GM23338 (cell line): Measurements from ENCODE around the gene SMURF2. TPM values are rescaled to one million over a fixed set of nuclear protein-coding genes. Genes with fewer than 3 reads are reported as not detected.

Experiments
- ATAC-seq: fragments of 200-7000 bp; cut with Tn5 transposase; 3 replicates; pipeline ENCODE4 v1.9.1; 2020
- DNase-seq: peaks from one replicate; pipeline ENCODE4 v3.0.0-alpha.2; 2015; ENCODE audit warnings: low spot score
- H2AFZ ChIP-seq: fragments of 200-600 bp; sonication (generic); 2 replicates; pipeline ENCODE4 v1.8.0; 2016; ENCODE audit warnings: antibody characterized with exemption, mild to moderate bottlenecking, moderate library complexity
- H3F3A ChIP-seq: fragments of 200-600 bp; sonication (generic); replicated peaks from 2 replicates; pipeline ENCODE4 v1.8.0; 2017; ENCODE audit warnings: antibody characterized with exemption, mixed run types, low read depth
- H3K27ac ChIP-seq: fragments of 200-600 bp; sonication (generic); 2 replicates; pipeline ENCODE4 v1.6.1; 2016; ENCODE audit warnings: low read depth
- H3K27me3 ChIP-seq: fragments of 200-600 bp; sonication (generic); 2 replicates; pipeline ENCODE4 v1.8.0; 2016; ENCODE audit warnings: mild to moderate bottlenecking, mixed run types, moderate library complexity; ENCODE audit not compliant: insufficient read depth
- H3K36me3 ChIP-seq: fragments of 200-600 bp; sonication (generic); 2 replicates; pipeline ENCODE4 v1.8.0; 2016; ENCODE audit warnings: mild to moderate bottlenecking; ENCODE audit not compliant: insufficient read depth
- H3K4me1 ChIP-seq: fragments of 200-600 bp; sonication (generic); 2 replicates; pipeline ENCODE4 v1.8.0; 2016; ENCODE audit warnings: mild to moderate bottlenecking, moderate library complexity; ENCODE audit not compliant: insufficient read depth
- H3K4me2 ChIP-seq: fragments of 200-600 bp; sonication (generic); 2 replicates; pipeline ENCODE4 v1.7.1; 2017; ENCODE audit warnings: mixed run types
- H3K4me3 ChIP-seq: fragments of 200-600 bp; sonication (generic); 2 replicates; pipeline ENCODE4 v1.6.1; 2016; ENCODE audit warnings: mixed run types
- H3K79me2 ChIP-seq: fragments of 200-600 bp; sonication (generic); replicated peaks from 2 replicates; pipeline ENCODE4 v1.8.0; 2017; ENCODE audit warnings: mild to moderate bottlenecking; ENCODE audit not compliant: insufficient read depth
- H3K9me2 ChIP-seq: fragments of 200-600 bp; sonication (generic); 2 replicates; pipeline ENCODE4 v1.8.0; 2017; ENCODE audit not compliant: insufficient read depth
- H4K20me1 ChIP-seq: fragments of 200-600 bp; sonication (generic); replicated peaks from 2 replicates; pipeline ENCODE4 v1.8.0; 2017; ENCODE audit warnings: mild to moderate bottlenecking; ENCODE audit not compliant: insufficient read depth
- H3K27ac Mint-ChIP-seq: 2 replicates; pipeline ENCODE4 v1.8.0; 2020; ENCODE audit warnings: inconsistent platforms, mild to moderate bottlenecking, moderate library complexity, mixed read lengths
- H3K27me3 Mint-ChIP-seq: 3 replicates; pipeline ENCODE4 v1.8.0; 2022; ENCODE audit warnings: low read depth, mild to moderate bottlenecking, moderate library complexity, mixed read lengths, inconsistent platforms; ENCODE audit not compliant: insufficient read depth, poor library complexity
- H3K36me3 Mint-ChIP-seq: 3 replicates; pipeline ENCODE4 v1.8.0; 2021; ENCODE audit warnings: low read depth, mild to moderate bottlenecking, inconsistent platforms, moderate library complexity, mixed read lengths
- H3K4me1 Mint-ChIP-seq: 3 replicates; pipeline ENCODE4 v1.8.0; 2020; ENCODE audit warnings: mild to moderate bottlenecking, inconsistent platforms, mixed read lengths
- H3K4me3 Mint-ChIP-seq: 3 replicates; pipeline ENCODE4 v1.8.0; 2021; ENCODE audit warnings: moderate library complexity, mild to moderate bottlenecking, inconsistent platforms, mixed read lengths
- H3K9me3 Mint-ChIP-seq: 3 replicates; pipeline ENCODE4 v1.8.0; 2020; ENCODE audit warnings: moderate library complexity, mild to moderate bottlenecking, inconsistent platforms, mixed read lengths
- CREB1 ChIP-seq: fragments of 250-450 bp; sonication (Bioruptor Pico); IDR thresholded peaks from 2 replicates; pipeline ENCODE4 v1.5.0; 2020; ENCODE audit warnings: low read depth, mild to moderate bottlenecking, moderate library complexity
- EZH2 ChIP-seq: fragments of 200-600 bp; sonication (generic); IDR thresholded peaks from one replicate; pipeline ENCODE4 v1.8.0; 2017; ENCODE audit warnings: antibody characterized with exemption, mild to moderate bottlenecking, low read depth; ENCODE audit not compliant: unreplicated experiment
- EZH2phosphoT487 ChIP-seq: fragments of 200-600 bp; sonication (generic); IDR thresholded peaks from one replicate; pipeline ENCODE4 v1.8.1; 2018; ENCODE audit warnings: antibody characterized with exemption; ENCODE audit not compliant: unreplicated experiment
- JUNB ChIP-seq: IDR thresholded peaks from one replicate; pipeline ENCODE4 v1.6.1; 2016; ENCODE audit warnings: antibody characterized with exemption; ENCODE audit not compliant: unreplicated experiment
- NANOG ChIP-seq: IDR thresholded peaks from 2 replicates; pipeline ENCODE4 v1.6.1; 2016; ENCODE audit warnings: antibody characterized with exemption, borderline replicate concordance
- POLR2AphosphoS5 ChIP-seq: IDR thresholded peaks from 2 replicates; pipeline ENCODE4 v1.6.1; 2016; ENCODE audit warnings: antibody characterized with exemption, low read depth
- REST ChIP-seq: IDR thresholded peaks from one replicate; pipeline ENCODE4 v1.6.1; 2018; ENCODE audit warnings: antibody characterized with exemption; ENCODE audit not compliant: unreplicated experiment
- STAT1 ChIP-seq: IDR thresholded peaks from one replicate; pipeline ENCODE4 v1.6.1; 2016; ENCODE audit warnings: antibody characterized with exemption; ENCODE audit not compliant: unreplicated experiment
- ZNF114 ChIP-seq: fragments of 250-450 bp; sonication (Bioruptor Pico); IDR thresholded peaks from 2 replicates; pipeline ENCODE4 v1.5.0; 2020; ENCODE audit warnings: mild to moderate bottlenecking, moderate library complexity
- ZNF331 ChIP-seq: fragments of 250-450 bp; sonication (Bioruptor Pico); IDR thresholded peaks from 2 replicates; pipeline ENCODE4 v1.5.0; 2020; ENCODE audit warnings: low read depth, mild to moderate bottlenecking, moderate library complexity
- ZNF462 ChIP-seq: fragments of 250-450 bp; sonication (Bioruptor Pico); IDR thresholded peaks from 2 replicates; pipeline ENCODE4 v1.5.0; 2020; ENCODE audit warnings: mild to moderate bottlenecking, moderate library complexity
- polyA plus RNA-seq: library from polyadenylated mRNA; unstranded; fragments of >200 nt; fragmentation: Nextera tagmentation; extraction: Ambion mirVana; gene quantifications from 2 replicates; pipeline ENCODE4 v1.2.1, GENCODE V29; 2016
- total RNA-seq: library from RNA; depleted of rRNA; stranded (reverse); fragments of >200 nt; shearing (Covaris generic); gene quantifications from 2 replicates; pipeline ENCODE4 v1.2.3, GENCODE V29; 2014
- TF ChIP-seq, protein P1 (sequence below): IDR thresholded peaks from 2 replicates; pipeline ENCODE4 v1.6.1; 2016; ENCODE audit warnings: antibody characterized with exemption
- TF ChIP-seq, protein P2 (sequence below), 2 experiments: fragments of 200-600 bp in 1 of 2; sonication (generic) in 1 of 2; conservative IDR thresholded peaks; 2 replicates each; pipeline versions ENCODE4 v1.5.1 to v1.6.1; 2016 to 2017; ENCODE audit warnings: antibody characterized with exemption in 2 of 2, low read depth in 2 of 2, mild to moderate bottlenecking in 2 of 2, moderate library complexity in 1 of 2

The SMURF2 gene
- total and polyA plus RNA-seq, 2 experiments from 2014 or later, result 12.1 to 29.6 TPM

- no peaks in the 10 kb centered on the region for H3K9me3 Mint-ChIP-seq
- Histone ChIP-seq H3K4me1 (no peaks in the 10 kb centered on the region), H3K79me2 (no peaks in the 10 kb centered on the region), H3F3A (no peaks in the 10 kb centered on the region), H3K9me2 (no peaks in the 10 kb centered on the region), H3K36me3 (peaks cover 94% of the 10 kb centered on the region), H4K20me1 (peaks cover 21% of the 10 kb centered on the region), H3K27me3 (no peaks in the 10 kb centered on the region), H3K4me2 (no peak overlapping the region), H3K27ac (no peak overlapping the region), H3K4me3 (no peak overlapping the region), H2AFZ (no peak overlapping the region)
- no peaks in the 10 kb centered on the region for H3K27me3 Mint-ChIP-seq
- DNase-seq (no peak), ATAC-seq (no peak)
- no peaks in the 10 kb centered on the region for H3K4me1 Mint-ChIP-seq
- H3K36me3 Mint-ChIP-seq, result peaks cover 92% of the 10 kb centered on the region
- no peak overlapping the region for H3K4me3 Mint-ChIP-seq
- no peak overlapping the region for H3K27ac Mint-ChIP-seq
- TF ChIP-seq NANOG (no peak), ZNF114 (CRISPR knock-in tag) (no peak), REST (no peak), POLR2AphosphoS5 (no peak), CREB1 (CRISPR knock-in tag) (no peak), ZNF462 (no peak), ZNF331 (CRISPR knock-in tag) (no peak), EZH2 (no peak), EZH2phosphoT487 (no peak), JUNB (no peak), STAT1 (no peak)
- TF ChIP-seq, protein P1, sequence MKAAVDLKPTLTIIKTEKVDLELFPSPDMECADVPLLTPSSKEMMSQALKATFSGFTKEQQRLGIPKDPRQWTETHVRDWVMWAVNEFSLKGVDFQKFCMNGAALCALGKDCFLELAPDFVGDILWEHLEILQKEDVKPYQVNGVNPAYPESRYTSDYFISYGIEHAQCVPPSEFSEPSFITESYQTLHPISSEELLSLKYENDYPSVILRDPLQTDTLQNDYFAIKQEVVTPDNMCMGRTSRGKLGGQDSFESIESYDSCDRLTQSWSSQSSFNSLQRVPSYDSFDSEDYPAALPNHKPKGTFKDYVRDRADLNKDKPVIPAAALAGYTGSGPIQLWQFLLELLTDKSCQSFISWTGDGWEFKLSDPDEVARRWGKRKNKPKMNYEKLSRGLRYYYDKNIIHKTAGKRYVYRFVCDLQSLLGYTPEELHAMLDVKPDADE, result no peak
- TF ChIP-seq, protein P2, sequence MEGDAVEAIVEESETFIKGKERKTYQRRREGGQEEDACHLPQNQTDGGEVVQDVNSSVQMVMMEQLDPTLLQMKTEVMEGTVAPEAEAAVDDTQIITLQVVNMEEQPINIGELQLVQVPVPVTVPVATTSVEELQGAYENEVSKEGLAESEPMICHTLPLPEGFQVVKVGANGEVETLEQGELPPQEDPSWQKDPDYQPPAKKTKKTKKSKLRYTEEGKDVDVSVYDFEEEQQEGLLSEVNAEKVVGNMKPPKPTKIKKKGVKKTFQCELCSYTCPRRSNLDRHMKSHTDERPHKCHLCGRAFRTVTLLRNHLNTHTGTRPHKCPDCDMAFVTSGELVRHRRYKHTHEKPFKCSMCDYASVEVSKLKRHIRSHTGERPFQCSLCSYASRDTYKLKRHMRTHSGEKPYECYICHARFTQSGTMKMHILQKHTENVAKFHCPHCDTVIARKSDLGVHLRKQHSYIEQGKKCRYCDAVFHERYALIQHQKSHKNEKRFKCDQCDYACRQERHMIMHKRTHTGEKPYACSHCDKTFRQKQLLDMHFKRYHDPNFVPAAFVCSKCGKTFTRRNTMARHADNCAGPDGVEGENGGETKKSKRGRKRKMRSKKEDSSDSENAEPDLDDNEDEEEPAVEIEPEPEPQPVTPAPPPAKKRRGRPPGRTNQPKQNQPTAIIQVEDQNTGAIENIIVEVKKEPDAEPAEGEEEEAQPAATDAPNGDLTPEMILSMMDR (conservative IDR thresholded peaks at IDR 0.05; ENCODE audit: low read depth in 2 of 2), result no peak
Observed at GRCh38 chr17:64531955-64532371, 130.1 kb downstream of the SMURF2 start.
